C1 segment of cervical spinal cord (tissue), 14 donors: ENCODE measurements around the gene RRAS2.
"Not testable (repeated sequence)": the region's sequence is repeated elsewhere in the genome, so short reads cannot be mapped to it uniquely, and the experiment has no call there.

ENCODE experiments used
- DNase-seq, 14 donors: peaks; one replicate each; lab custom pipeline; 2025; lab: John Stamatoyannopoulos, UW

RRAS2 gene

GRCh38 chr11:14308114-14308896 is 50.7 kb downstream of the RRAS2 start:
- no peak for DNase-seq

- no peak for DNase-seq
Measured at GRCh38 chr11:14306481-14306880, 52.5 kb downstream of the RRAS2 start.

GRCh38 chr11:14305649-14306048 is 53.3 kb downstream of the RRAS2 start:
- DNase-seq = no peak

GRCh38 chr11:14304601-14305000 is 54.4 kb downstream of the RRAS2 start:
- DNase-seq = no peak

GRCh38 chr11:14300661-14301304 is 58.2 kb downstream of the RRAS2 start:
- DNase-seq = peak in 13 of 14 donors; percentile 1 to 60 (median 23)

- no peak for DNase-seq
Measured at GRCh38 chr11:14299921-14300320, 59.1 kb downstream of the RRAS2 start.

GRCh38 chr11:14290422-14290821 is 68.6 kb downstream of the RRAS2 start:
- DNase-seq = no peak

- DNase-seq = no peak
Measured at GRCh38 chr11:14288189-14288935, 70.6 kb downstream of the RRAS2 start.

- DNase-seq = not testable (repeated sequence)
Measured at GRCh38 chr11:14278869-14279268, 80.1 kb downstream of the RRAS2 start.

- no peak for DNase-seq
Measured at GRCh38 chr11:14275076-14275475, 83.9 kb downstream of the RRAS2 start.

- DNase-seq = no peak
Measured at GRCh38 chr11:14273895-14274294, 85.1 kb downstream of the RRAS2 start.

- peak in 3 of 14 donors; percentile 9 to 23 (median 17) for DNase-seq
Measured at GRCh38 chr11:14270690-14271542, 88.1 kb downstream of the RRAS2 start.

- no peak for DNase-seq
Measured at GRCh38 chr11:14269692-14270573, 89.0 kb downstream of the RRAS2 start.

GRCh38 chr11:14267861-14268635 is 90.9 kb downstream of the RRAS2 start:
- no peak for DNase-seq

GRCh38 chr11:14266622-14267021 is 92.4 kb downstream of the RRAS2 start:
- no peak for DNase-seq

GRCh38 chr11:14264966-14265365 is 94.0 kb downstream of the RRAS2 start:
- DNase-seq = no peak

- peak in 1 of 14 donors; percentile 21 for DNase-seq
Measured at GRCh38 chr11:14262271-14262846, 96.6 kb downstream of the RRAS2 start.

GRCh38 chr11:14261066-14261465 is 97.9 kb downstream of the RRAS2 start:
- no peak for DNase-seq

GRCh38 chr11:14259878-14260277 is 99.1 kb downstream of the RRAS2 start:
- no peak for DNase-seq
